WTC11 (cell line): ENCODE results near the gene BAIAP2L2. TPM values are rescaled to one million over a fixed set of nuclear protein-coding genes. Genes with fewer than 3 reads are reported as not detected.

Source experiments
- ATAC-seq: fragments of 200-7000 bp; cut with Tn5 transposase; 2 replicates; pipeline ENCODE4 v1.10.0; 2021; ENCODE audit warnings: mild to moderate bottlenecking, moderate library complexity
- CTCF ChIA-PET: fragments of 300-600 bp; sonication (Branson Sonifier 250); formaldehyde crosslinking; loops from one replicate; lab custom pipeline; 2021; ENCODE audit warnings: antibody characterized with exemption; lab: Charles Lee
- POLR2A ChIA-PET: fragments of 350-600 bp; sonication (Branson Sonifier 250); formaldehyde crosslinking; loops from one replicate; lab custom pipeline; 2021; ENCODE audit warnings: antibody characterized with exemption; lab: Charles Lee
- DNase-seq: peaks from one replicate; pipeline ENCODE4 v3.0.0; 2021; ENCODE audit warnings: low spot score
- H3K27ac Mint-ChIP-seq: 2 replicates; pipeline ENCODE4 v1.8.0; 2021; ENCODE audit warnings: mixed read lengths
- H3K27me3 Mint-ChIP-seq: 2 replicates; pipeline ENCODE4 v1.8.0; 2021; ENCODE audit warnings: low read depth, mild to moderate bottlenecking, moderate library complexity, mixed read lengths
- H3K36me3 Mint-ChIP-seq: 2 replicates; pipeline ENCODE4 v1.8.0; 2021; ENCODE audit warnings: mixed read lengths
- H3K4me1 Mint-ChIP-seq: 2 replicates; pipeline ENCODE4 v1.8.0; 2022; ENCODE audit warnings: mixed read lengths
- H3K4me3 Mint-ChIP-seq: 2 replicates; pipeline ENCODE4 v1.8.0; 2021; ENCODE audit warnings: mild to moderate bottlenecking, moderate library complexity, mixed read lengths
- H3K9me3 Mint-ChIP-seq: 2 replicates; pipeline ENCODE4 v1.8.0; 2021; ENCODE audit warnings: mixed read lengths
- CTCF ChIP-seq: fragments of 200-600 bp; IDR thresholded peaks from 2 replicates; pipeline ENCODE4 v1.8.0; 2022; ENCODE audit warnings: antibody characterized with exemption
- FOXK1 ChIP-seq: sonication (generic); formaldehyde crosslinking; IDR thresholded peaks from 2 replicates; pipeline ENCODE4 v1.8.0; 2022; ENCODE audit warnings: mild to moderate bottlenecking, moderate library complexity, missing genetic modification reagents
- GABPB1 ChIP-seq: sonication (generic); formaldehyde crosslinking; IDR thresholded peaks from 2 replicates; pipeline ENCODE4 v1.8.1; 2023; ENCODE audit warnings: mild to moderate bottlenecking, missing genetic modification reagents
- PRRX2 ChIP-seq: fragments of 250-450 bp; sonication (Bioruptor Pico); IDR thresholded peaks from 2 replicates; pipeline ENCODE4 v1.8.0; 2021; ENCODE audit warnings: mild to moderate bottlenecking
- SMAD3 ChIP-seq: sonication (generic); formaldehyde crosslinking; IDR thresholded peaks from 2 replicates; pipeline ENCODE4 v1.8.0; 2022; ENCODE audit warnings: missing genetic modification reagents, mild to moderate bottlenecking, borderline replicate concordance
- SP1 ChIP-seq: sonication (generic); formaldehyde crosslinking; conservative IDR thresholded peaks from 2 replicates; pipeline ENCODE4 v1.8.1; 2022; ENCODE audit warnings: missing genetic modification reagents
- TEAD1 ChIP-seq: sonication (generic); formaldehyde crosslinking; IDR thresholded peaks from 2 replicates; pipeline ENCODE4 v1.8.0; 2022; ENCODE audit warnings: mild to moderate bottlenecking, missing genetic modification reagents
- ZBTB21 ChIP-seq: sonication (generic); formaldehyde crosslinking; IDR thresholded peaks from 2 replicates; pipeline ENCODE4 v1.8.1; 2023; ENCODE audit warnings: mild to moderate bottlenecking, missing genetic modification reagents, borderline replicate concordance
- total RNA-seq: library from RNA; stranded (reverse); gene quantifications from 3 replicates; pipeline ENCODE4 v1.2.3, GENCODE V29; 2021
- TF ChIP-seq, protein P1 (sequence below): sonication (generic); formaldehyde crosslinking; IDR thresholded peaks from 2 replicates; pipeline ENCODE4 v1.8.0; 2022; ENCODE audit warnings: missing genetic modification reagents
- TF ChIP-seq, protein P2 (sequence below): fragments of 250-450 bp; sonication (Bioruptor Pico); conservative IDR thresholded peaks from 2 replicates; pipeline ENCODE4 v1.9.0; 2021; ENCODE audit warnings: mild to moderate bottlenecking
- TF ChIP-seq, protein P3 (sequence below): sonication (generic); formaldehyde crosslinking; IDR thresholded peaks from 2 replicates; pipeline ENCODE4 v1.8.1; 2022; ENCODE audit warnings: mild to moderate bottlenecking, missing genetic modification reagents, moderate library complexity, borderline replicate concordance
- TF ChIP-seq, protein P4 (sequence below): sonication (generic); formaldehyde crosslinking; IDR thresholded peaks from 2 replicates; pipeline ENCODE4 v1.8.1; 2023; ENCODE audit warnings: mild to moderate bottlenecking, moderate library complexity, missing genetic modification reagents
- TF ChIP-seq, protein P5 (sequence below): sonication (generic); formaldehyde crosslinking; IDR thresholded peaks from 2 replicates; pipeline ENCODE4 v1.8.1; 2022; ENCODE audit warnings: low read depth, missing genetic modification reagents, borderline replicate concordance
- TF ChIP-seq, protein P6 (sequence below): sonication (generic); formaldehyde crosslinking; IDR thresholded peaks from 2 replicates; pipeline ENCODE4 v1.8.0; 2022; ENCODE audit warnings: mild to moderate bottlenecking, missing genetic modification reagents
- TF ChIP-seq, protein P7 (sequence below): sonication (generic); formaldehyde crosslinking; IDR thresholded peaks from 2 replicates; pipeline ENCODE4 v1.8.1; 2023; ENCODE audit warnings: mild to moderate bottlenecking, missing genetic modification reagents, moderate library complexity

Gene BAIAP2L2
- total RNA-seq, 1 experiment from 2014 or later: 3.0 TPM

- no peaks in the 10 kb centered on the region for H3K9me3 Mint-ChIP-seq
- peak; percentile 84 for ATAC-seq
- peaks cover 7% of the 10 kb centered on the region for H3K4me1 Mint-ChIP-seq
- ChIA-PET CTCF (interaction anchor here (0.6 to 2.6 kb wide), 90 partner anchors 8 to 716 kb away, joined by 3 to 91 read pairs (median 5); partner anchors contain the start of genes BAIAP2L2, C22orf23, DMC1 and GCAT), POLR2A (interaction anchor here (0.5 to 1.4 kb wide), 5 partner anchors 15 to 1276 kb away, joined by 3 to 6 read pairs (median 5); no protein-coding TSS in a partner anchor)
- H3K27me3 Mint-ChIP-seq: no peaks in the 10 kb centered on the region; the same call in 1 of the 2 replicates
- H3K27ac Mint-ChIP-seq: peak overlapping the region; percentile 23; the same call in 1 of the 2 replicates
- H3K4me3 Mint-ChIP-seq: no peak overlapping the region
- TF ChIP-seq, protein P1, sequence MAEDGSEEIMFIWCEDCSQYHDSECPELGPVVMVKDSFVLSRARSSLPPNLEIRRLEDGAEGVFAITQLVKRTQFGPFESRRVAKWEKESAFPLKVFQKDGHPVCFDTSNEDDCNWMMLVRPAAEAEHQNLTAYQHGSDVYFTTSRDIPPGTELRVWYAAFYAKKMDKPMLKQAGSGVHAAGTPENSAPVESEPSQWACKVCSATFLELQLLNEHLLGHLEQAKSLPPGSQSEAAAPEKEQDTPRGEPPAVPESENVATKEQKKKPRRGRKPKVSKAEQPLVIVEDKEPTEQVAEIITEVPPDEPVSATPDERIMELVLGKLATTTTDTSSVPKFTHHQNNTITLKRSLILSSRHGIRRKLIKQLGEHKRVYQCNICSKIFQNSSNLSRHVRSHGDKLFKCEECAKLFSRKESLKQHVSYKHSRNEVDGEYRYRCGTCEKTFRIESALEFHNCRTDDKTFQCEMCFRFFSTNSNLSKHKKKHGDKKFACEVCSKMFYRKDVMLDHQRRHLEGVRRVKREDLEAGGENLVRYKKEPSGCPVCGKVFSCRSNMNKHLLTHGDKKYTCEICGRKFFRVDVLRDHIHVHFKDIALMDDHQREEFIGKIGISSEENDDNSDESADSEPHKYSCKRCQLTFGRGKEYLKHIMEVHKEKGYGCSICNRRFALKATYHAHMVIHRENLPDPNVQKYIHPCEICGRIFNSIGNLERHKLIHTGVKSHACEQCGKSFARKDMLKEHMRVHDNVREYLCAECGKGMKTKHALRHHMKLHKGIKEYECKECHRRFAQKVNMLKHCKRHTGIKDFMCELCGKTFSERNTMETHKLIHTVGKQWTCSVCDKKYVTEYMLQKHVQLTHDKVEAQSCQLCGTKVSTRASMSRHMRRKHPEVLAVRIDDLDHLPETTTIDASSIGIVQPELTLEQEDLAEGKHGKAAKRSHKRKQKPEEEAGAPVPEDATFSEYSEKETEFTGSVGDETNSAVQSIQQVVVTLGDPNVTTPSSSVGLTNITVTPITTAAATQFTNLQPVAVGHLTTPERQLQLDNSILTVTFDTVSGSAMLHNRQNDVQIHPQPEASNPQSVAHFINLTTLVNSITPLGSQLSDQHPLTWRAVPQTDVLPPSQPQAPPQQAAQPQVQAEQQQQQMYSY: no peak
- TF ChIP-seq FOXK1 (CRISPR knock-in tag) (peak; percentile 37; the same call in 1 of the 2 replicates), ZBTB21 (CRISPR knock-in tag) (peak; percentile 30; the same call in 1 of the 2 replicates), CTCF (peak; percentile 83), SP1 (CRISPR knock-in tag) (0 out of 2 replicates have a peak, but pooled peaks have one; percentile 37), PRRX2 (CRISPR knock-in tag) (no peak), GABPB1 (CRISPR knock-in tag) (peak; percentile 56; the same call in 1 of the 2 replicates), TEAD1 (CRISPR knock-in tag) (peak; percentile 85; the same call in 1 of the 2 replicates), SMAD3 (CRISPR knock-in tag) (peak; percentile 25; the same call in 1 of the 2 replicates)
- TF ChIP-seq, protein P2, sequence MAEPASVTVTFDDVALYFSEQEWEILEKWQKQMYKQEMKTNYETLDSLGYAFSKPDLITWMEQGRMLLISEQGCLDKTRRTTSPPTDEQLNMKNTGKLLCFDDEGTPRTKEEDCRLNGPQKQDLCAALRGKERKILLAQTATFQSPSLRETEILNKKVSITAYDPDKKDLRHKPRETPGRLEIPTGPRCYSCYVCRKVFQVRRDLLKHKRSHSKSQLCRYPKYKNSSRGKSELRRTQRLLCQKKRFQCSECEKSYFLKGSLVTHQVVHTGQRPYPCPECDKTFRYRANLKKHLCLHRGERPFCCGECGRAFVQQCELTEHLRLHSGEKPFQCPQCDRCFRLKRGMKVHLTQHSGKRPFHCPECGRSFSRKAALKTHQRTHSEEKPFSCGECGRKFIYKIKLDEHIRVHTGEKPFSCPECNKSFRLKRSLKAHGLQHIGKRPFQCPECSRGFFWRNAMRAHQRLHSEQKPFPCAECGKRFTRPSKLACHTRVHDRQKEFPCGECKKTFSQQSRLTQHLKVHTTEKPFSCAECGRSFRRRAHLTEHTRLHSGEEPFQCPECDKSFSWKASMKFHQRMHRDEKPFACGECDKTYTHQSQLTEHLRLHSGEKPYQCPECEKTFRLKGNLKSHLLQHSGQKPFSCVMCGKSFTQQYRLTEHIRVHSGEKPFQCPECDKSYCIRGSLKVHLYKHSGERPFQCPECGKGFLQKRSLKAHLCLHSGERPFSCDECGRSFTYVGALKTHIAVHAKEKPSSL: no peak
- TF ChIP-seq, protein P3, sequence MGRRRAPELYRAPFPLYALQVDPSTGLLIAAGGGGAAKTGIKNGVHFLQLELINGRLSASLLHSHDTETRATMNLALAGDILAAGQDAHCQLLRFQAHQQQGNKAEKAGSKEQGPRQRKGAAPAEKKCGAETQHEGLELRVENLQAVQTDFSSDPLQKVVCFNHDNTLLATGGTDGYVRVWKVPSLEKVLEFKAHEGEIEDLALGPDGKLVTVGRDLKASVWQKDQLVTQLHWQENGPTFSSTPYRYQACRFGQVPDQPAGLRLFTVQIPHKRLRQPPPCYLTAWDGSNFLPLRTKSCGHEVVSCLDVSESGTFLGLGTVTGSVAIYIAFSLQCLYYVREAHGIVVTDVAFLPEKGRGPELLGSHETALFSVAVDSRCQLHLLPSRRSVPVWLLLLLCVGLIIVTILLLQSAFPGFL (CRISPR knock-in tag): no peak
- TF ChIP-seq, protein P4, sequence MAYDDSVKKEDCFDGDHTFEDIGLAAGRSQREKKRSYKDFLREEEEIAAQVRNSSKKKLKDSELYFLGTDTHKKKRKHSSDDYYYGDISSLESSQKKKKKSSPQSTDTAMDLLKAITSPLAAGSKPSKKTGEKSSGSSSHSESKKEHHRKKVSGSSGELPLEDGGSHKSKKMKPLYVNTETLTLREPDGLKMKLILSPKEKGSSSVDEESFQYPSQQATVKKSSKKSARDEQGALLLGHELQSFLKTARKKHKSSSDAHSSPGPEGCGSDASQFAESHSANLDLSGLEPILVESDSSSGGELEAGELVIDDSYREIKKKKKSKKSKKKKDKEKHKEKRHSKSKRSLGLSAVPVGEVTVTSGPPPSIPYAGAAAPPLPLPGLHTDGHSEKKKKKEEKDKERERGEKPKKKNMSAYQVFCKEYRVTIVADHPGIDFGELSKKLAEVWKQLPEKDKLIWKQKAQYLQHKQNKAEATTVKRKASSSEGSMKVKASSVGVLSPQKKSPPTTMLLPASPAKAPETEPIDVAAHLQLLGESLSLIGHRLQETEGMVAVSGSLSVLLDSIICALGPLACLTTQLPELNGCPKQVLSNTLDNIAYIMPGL (CRISPR knock-in tag): peak; percentile 63; the same call in 1 of the 2 replicates
- TF ChIP-seq, protein P5, sequence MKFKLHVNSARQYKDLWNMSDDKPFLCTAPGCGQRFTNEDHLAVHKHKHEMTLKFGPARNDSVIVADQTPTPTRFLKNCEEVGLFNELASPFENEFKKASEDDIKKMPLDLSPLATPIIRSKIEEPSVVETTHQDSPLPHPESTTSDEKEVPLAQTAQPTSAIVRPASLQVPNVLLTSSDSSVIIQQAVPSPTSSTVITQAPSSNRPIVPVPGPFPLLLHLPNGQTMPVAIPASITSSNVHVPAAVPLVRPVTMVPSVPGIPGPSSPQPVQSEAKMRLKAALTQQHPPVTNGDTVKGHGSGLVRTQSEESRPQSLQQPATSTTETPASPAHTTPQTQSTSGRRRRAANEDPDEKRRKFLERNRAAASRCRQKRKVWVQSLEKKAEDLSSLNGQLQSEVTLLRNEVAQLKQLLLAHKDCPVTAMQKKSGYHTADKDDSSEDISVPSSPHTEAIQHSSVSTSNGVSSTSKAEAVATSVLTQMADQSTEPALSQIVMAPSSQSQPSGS (CRISPR knock-in tag): no peak
- TF ChIP-seq, protein P6, sequence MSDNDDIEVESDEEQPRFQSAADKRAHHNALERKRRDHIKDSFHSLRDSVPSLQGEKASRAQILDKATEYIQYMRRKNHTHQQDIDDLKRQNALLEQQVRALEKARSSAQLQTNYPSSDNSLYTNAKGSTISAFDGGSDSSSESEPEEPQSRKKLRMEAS (CRISPR knock-in tag): peak; percentile 85
- TF ChIP-seq, protein P7, sequence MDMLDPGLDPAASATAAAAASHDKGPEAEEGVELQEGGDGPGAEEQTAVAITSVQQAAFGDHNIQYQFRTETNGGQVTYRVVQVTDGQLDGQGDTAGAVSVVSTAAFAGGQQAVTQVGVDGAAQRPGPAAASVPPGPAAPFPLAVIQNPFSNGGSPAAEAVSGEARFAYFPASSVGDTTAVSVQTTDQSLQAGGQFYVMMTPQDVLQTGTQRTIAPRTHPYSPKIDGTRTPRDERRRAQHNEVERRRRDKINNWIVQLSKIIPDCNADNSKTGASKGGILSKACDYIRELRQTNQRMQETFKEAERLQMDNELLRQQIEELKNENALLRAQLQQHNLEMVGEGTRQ (CRISPR knock-in tag): peak; percentile 26; the same call in 1 of the 2 replicates
- DNase-seq: peak; percentile 92
- no peaks in the 10 kb centered on the region for H3K36me3 Mint-ChIP-seq
Observed at GRCh38 chr22:38051900-38052862, 58.3 kb downstream of the BAIAP2L2 start.
